IPS DF 6.9 (cell line): Measurements from ENCODE around the gene SRP68.

Experiments used
- DNase-seq: peaks from one replicate; pipeline ENCODE4 v3.0.0-alpha.2; 2013; ENCODE audit warnings: low read depth, low spot score
- H3K27ac ChIP-seq: one replicate; pipeline ENCODE4 v1.5.1; 2013; ENCODE audit warnings: low read length, control low read depth
- H3K27me3 ChIP-seq: 2 replicates; pipeline ENCODE4 v1.6.1; 2013; ENCODE audit warnings: mild to moderate bottlenecking, low read length; ENCODE audit not compliant: control insufficient read depth, insufficient read depth
- H3K36me3 ChIP-seq: 2 replicates; pipeline ENCODE4 v1.6.1; 2013; ENCODE audit warnings: low read length; ENCODE audit not compliant: control insufficient read depth, insufficient read depth
- H3K4me1 ChIP-seq: 2 replicates; pipeline ENCODE4 v1.6.1; 2013; ENCODE audit warnings: low read length; ENCODE audit not compliant: control insufficient read depth, insufficient read depth
- H3K4me3 ChIP-seq: 2 replicates; pipeline ENCODE4 v1.5.1; 2013; ENCODE audit warnings: mild to moderate bottlenecking, low read length
- H3K9me3 ChIP-seq: 2 replicates; pipeline ENCODE4 v1.6.1; 2013; ENCODE audit warnings: low read length, inconsistent platforms; ENCODE audit not compliant: control insufficient read depth, insufficient read depth
- WGBS: extraction: QIAGEN DNeasy Blood & Tissue Kit; methylation state at CpG from one replicate; pipeline ENCODE4 v1.1.7; 2013; ENCODE audit warnings: mixed read lengths, missing lambda C conversion rate; ENCODE audit not compliant: insufficient read length, insufficient coverage; 5-methylcytosine and 5-hydroxymethylcytosine counted together

SRP68 gene

DNA sequence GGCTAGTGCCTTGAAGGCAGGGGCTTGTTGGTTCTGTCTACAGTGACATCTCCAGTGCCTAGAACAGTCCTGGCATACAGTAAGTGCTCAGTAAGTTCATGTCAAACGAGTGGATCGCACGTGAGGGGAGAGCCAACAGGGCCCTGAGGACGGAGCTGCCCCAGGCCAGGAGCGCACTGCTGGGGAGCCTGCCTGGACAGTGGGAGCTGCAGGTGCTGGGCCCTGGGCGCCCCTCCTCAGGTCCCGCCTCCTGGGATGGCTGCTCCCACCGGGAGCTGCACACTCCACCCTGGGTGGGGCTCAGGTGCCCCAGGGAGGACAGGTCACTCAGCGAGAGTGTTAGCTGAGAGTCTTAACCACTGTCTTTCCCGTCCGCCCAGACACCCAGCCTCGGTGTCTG is 47.0 kb downstream of the SRP68 start:
- H3K4me3 ChIP-seq, result no peak overlapping the region
- H3K27ac ChIP-seq, result no peak overlapping the region
- no peaks in the 10 kb centered on the region for H3K36me3 ChIP-seq
- DNase-seq, result no peak
- WGBS, result no CpG with 5 or more reads among the region's 12 CpGs
- no peaks in the 10 kb centered on the region for H3K9me3 ChIP-seq
- no peaks in the 10 kb centered on the region for H3K27me3 ChIP-seq
- H3K4me1 ChIP-seq, result 0 out of 2 replicates have a peak, but pooled peaks cover 1% of the 10 kb centered on the region

DNA sequence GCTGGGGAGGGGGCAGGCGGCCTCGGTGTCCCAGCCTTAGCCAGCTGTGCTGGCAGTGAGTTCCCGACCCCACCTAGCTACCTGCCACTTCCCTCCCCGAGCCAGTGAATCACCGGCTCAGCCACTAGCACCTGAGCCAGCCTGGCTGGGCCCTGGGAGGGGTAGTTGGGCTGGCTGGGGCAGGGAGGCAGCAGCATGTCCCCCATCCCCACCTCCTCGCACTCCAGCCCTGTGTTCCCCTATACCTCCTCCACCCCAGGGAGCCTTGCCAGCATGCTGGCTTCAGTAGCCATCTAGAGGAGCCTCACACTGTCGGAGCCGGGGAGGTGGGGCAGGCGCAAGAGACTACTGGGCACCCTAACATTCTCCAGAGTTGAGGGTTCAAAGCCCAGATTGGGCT is 48.0 kb downstream of the SRP68 start:
- 0 out of 2 replicates have a peak, but pooled peaks cover 1% of the 10 kb centered on the region for H3K4me1 ChIP-seq
- no peaks in the 10 kb centered on the region for H3K36me3 ChIP-seq
- H3K27me3 ChIP-seq, result no peaks in the 10 kb centered on the region
- H3K27ac ChIP-seq, result no peak overlapping the region
- no peaks in the 10 kb centered on the region for H3K9me3 ChIP-seq
- no peak for DNase-seq
- H3K4me3 ChIP-seq, result no peak overlapping the region; the same call in 1 of the 2 replicates
- no CpG with 5 or more reads among the region's 9 CpGs for WGBS

DNA sequence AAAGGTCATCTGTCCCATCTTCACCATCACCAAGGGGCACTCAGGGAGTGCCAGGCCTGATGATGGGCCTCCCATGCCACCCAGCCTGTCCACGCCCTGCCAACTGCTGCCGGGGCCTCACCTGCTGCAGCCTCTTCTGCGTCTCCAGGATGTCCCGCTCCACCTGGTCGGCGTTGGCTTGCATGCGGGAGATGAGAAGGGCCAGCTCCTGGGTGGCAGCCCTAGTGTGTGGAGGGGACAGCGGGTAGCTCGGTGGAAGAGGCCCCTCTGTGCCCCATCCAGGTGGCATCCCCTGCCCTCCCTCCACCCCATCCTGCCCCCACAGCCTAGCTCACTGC is 48.4 kb downstream of the SRP68 start:
- H3K27me3 ChIP-seq, result no peaks in the 10 kb centered on the region
- H3K36me3 ChIP-seq, result no peaks in the 10 kb centered on the region
- WGBS, result no CpG with 5 or more reads among the region's 9 CpGs
- no peak overlapping the region for H3K4me3 ChIP-seq
- no peaks in the 10 kb centered on the region for H3K9me3 ChIP-seq
- no peak for DNase-seq
- H3K4me1 ChIP-seq, result 0 out of 2 replicates have a peak, but pooled peaks cover 1% of the 10 kb centered on the region
- no peak overlapping the region for H3K27ac ChIP-seq

DNA sequence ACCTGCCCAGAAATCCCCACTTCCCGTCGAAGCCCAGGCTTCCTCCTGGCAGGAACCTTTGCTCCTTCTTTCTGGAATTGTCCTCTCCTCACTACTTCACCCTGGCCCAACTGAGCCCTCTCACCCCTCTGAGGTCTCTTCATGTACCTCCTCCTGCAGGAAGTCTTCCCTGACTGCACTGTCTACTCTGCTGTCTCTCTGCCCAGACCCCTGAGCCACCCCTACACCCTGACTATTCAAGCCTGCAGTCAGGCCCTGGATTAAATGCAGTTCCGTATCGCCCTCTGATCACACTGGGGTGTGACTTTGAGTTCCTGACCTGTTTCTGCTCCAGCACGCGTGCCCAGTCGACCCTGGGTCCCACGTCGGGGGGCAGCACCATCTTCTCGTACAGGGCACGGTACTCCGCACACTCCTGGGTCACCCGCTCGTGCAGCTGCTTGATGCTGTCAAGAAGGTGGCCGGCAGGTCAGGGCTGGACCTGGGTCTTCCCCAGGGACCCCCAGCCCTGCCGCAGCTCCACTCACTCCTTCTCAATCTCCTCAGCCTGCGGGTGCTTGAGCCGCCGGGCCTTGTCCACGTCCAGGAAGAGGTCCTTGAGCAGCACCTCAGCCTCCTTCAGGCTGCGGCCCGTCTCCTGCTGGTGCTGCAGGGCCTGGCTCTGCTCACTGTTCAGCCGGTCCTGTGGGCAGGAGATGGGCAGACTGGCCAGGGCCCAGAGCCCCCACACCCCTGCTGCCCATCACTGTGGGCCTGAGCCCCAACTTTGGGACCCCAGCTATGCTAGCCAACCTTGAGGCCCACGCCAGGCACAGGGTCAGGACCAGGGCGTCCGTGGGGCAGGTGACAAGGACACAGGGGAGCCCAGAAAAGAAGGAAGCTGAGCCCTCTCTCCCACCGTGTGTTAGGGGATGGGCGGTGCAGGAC is 49.1 kb downstream of the SRP68 start:
- H3K4me1 ChIP-seq, result no peaks in the 10 kb centered on the region
- no peak overlapping the region for H3K27ac ChIP-seq
- H3K36me3 ChIP-seq, result no peaks in the 10 kb centered on the region
- no peak overlapping the region for H3K4me3 ChIP-seq
- no peaks in the 10 kb centered on the region for H3K27me3 ChIP-seq
- DNase-seq, result no peak
- no CpG with 5 or more reads among the region's 28 CpGs for whole genome bisulfite sequencing
- H3K9me3 ChIP-seq, result no peaks in the 10 kb centered on the region

DNA sequence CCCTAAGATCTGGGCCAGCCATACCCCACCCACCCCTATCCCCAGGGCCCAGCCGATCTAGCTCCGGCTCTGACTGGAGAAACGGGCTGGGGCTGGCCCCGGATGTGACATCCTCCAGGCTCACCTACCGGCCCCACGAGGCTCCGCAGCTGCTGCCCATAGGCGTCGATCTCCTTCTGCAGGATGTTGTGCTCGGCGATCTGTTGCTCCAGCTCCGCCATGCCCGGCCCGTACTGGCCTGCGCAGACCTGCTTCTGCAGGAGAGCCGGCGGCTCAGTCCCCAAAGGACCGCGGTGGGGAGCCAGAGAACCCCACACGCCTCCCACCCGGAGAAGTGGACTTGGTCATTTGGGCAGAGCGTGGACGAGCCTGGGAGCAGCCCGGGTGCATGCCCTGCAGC is 50.0 kb downstream of the SRP68 start:
- no CpG with 5 or more reads among the region's 24 CpGs for WGBS

DNA sequence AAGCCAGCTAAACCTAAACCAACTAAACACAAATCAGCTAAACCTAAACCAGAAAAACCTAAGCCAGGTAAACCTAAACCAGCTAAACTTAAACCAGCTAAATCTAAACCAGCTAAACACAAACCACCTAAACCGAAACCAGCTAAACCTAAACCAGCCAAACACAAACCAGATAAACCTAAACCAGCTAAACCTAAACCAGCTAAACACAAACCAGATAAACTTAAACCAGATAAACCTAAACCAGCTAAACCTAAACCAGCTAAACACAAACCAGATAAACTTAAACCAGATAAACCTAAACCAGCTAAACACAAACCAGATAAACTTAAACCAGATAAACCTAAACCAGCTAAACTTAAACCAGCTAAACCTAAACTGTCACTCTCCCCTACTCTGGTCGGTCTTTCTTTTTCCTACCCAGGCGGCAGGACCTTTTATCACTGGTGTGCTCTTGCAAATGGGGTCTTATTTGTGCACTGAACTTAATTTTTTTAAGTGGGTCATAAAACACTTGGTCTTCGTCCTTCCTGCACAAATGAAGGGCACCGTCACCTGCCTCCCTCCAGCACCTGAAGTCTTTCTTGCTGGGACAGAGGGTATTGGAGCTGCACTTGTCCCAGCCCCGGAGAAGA is 52.4 kb downstream of the SRP68 start:
- H3K27me3 ChIP-seq, result no peaks in the 10 kb centered on the region
- H3K4me1 ChIP-seq, result no peaks in the 10 kb centered on the region
- 100% methylated on average over 1 of the region's 6 CpGs for WGBS
- no peak for DNase-seq
- H3K36me3 ChIP-seq, result no peaks in the 10 kb centered on the region
- H3K4me3 ChIP-seq, result no peak overlapping the region
- H3K9me3 ChIP-seq, result no peaks in the 10 kb centered on the region
- no peak overlapping the region for H3K27ac ChIP-seq

More for the DNA sequence above, 50.0 kb downstream of the SRP68 start:
- no peaks in the 10 kb centered on the region for H3K9me3 ChIP-seq
- DNase-seq, result no peak
- no peaks in the 10 kb centered on the region for H3K36me3 ChIP-seq
- no peak overlapping the region for H3K27ac ChIP-seq
- H3K27me3 ChIP-seq, result no peaks in the 10 kb centered on the region
- no peak overlapping the region for H3K4me3 ChIP-seq
- H3K4me1 ChIP-seq, result no peaks in the 10 kb centered on the region

DNA sequence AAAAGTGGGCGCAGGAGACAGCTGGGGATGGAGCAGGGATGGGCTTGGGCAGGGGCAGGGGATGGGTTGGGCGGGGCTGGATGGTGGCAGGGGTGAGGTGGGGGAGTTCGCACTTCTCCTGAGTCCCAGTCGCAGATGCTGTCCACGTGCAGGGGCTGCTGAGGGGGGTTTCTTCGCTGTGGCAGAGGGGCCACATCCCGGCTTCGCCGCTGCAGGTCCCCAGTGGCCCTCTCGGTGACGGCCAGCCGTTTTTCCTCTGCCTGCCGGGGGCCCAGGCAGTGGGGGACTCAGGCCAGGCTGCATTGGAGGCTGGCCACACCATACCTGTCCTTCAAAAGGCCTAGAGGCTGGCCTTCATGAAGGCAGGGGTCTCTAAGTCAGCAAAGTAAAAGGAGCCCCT is 53.5 kb downstream of the SRP68 start:
- no peaks in the 10 kb centered on the region for H3K27me3 ChIP-seq

DNA sequence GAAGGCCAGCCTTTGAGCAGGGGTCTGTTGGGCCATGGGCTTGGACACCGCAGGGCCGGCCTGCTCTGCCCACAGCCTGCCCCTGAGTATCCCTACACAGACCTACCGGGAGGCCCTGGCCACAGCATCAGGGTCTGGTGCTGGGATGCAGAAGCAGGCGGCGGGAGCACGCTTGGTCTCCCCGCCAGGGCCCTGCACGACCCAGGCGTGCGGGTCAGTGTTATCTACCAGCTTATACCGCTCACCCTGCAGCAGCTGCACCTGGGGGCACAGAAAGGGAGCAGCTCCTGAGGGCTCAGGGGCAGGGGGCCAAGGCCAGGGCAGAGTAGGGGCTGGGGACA is 54.0 kb downstream of the SRP68 start:
- Histone ChIP-seq H3K4me1 (no peaks in the 10 kb centered on the region; the same call in 1 of the 2 replicates), H3K27ac (no peak overlapping the region), H3K36me3 (no peaks in the 10 kb centered on the region), H3K4me3 (no peak overlapping the region), H3K27me3 (no peaks in the 10 kb centered on the region), H3K9me3 (no peaks in the 10 kb centered on the region)
- whole genome bisulfite sequencing, result no CpG with 5 or more reads among the region's 11 CpGs
- DNase-seq, result no peak

More for the DNA sequence above, 53.5 kb downstream of the SRP68 start:
- DNase-seq, result no peak
- Histone ChIP-seq H3K27ac (no peak overlapping the region), H3K36me3 (no peaks in the 10 kb centered on the region), H3K4me1 (no peaks in the 10 kb centered on the region; the same call in 1 of the 2 replicates), H3K9me3 (no peaks in the 10 kb centered on the region), H3K4me3 (no peak overlapping the region)
- WGBS, result no CpG with 5 or more reads among the region's 13 CpGs

DNA sequence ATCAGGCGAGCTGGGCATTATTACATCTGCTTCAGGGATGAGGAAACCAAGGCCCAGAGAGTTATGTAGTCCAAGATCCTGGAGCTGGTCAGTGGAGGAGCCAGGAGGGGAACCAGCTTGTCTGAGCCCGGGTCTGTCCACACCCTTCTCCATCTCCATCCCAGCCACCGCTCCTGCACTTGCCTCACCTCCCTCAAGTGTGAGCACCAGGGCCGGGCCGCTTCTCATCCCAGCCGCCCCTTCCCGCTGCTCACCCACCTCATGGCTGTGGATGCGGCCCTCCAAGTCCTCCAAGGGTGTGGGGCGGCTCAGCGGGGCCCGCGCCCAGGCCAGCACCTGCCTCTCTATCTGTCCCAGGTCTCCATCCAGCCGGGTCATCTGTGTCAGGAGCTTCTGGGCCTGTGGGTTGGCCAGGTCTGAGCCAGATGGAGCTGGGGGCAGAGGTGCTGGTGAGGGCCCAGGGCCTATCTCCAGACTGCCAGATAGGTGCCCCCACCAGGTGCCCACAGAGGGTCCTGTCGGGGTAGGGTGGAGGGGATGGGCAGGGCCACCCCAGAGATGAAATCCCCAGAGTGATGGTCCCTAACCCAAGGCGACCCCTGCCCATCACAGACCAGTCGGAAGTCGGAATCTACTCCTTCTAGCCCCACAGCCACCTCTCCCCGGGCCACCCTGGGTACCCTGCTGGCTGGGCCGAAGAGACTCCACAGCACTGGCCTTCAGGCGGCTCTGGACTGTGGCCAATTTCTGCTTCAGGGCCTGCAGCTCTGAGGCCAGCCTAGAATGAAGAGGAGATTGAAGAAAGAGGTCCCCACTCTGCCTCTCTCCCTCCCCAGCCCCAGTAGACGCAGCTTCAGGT is 54.6 kb downstream of the SRP68 start:
- H3K36me3 ChIP-seq, result no peaks in the 10 kb centered on the region
- H3K4me3 ChIP-seq, result no peak overlapping the region
- no peaks in the 10 kb centered on the region for H3K9me3 ChIP-seq
- no CpG with 5 or more reads among the region's 21 CpGs for WGBS
- DNase-seq, result no peak
- H3K27me3 ChIP-seq, result no peaks in the 10 kb centered on the region
- H3K27ac ChIP-seq, result no peak overlapping the region
- H3K4me1 ChIP-seq, result no peaks in the 10 kb centered on the region; the same call in 1 of the 2 replicates

DNA sequence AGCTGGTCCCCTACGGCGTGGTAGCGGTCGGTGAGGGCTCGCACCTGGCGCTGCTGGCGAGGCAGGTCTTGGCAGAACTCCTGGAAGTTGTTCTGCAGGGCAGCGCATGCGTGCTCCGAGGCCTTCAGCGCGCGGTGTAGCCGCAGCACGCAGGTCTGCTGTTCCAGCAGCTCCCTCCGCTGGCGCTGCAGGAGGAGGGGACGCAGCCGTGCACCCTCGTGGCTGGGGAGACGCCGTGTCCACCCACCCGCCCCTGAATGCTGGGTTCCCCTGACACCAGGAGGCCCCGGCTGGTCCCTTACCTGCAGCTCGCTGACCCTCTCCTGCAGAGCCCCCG is 57.4 kb downstream of the SRP68 start:
- Histone ChIP-seq H3K27ac (no peak overlapping the region), H3K4me3 (no peak overlapping the region), H3K36me3 (no peaks in the 10 kb centered on the region; the same call in 1 of the 2 replicates), H3K4me1 (no peaks in the 10 kb centered on the region; the same call in 1 of the 2 replicates), H3K9me3 (no peaks in the 10 kb centered on the region), H3K27me3 (no peaks in the 10 kb centered on the region)
- no peak for DNase-seq
- WGBS, result no CpG with 5 or more reads among the region's 26 CpGs
